ENCODE measurements around the gene AGER. TPM values are rescaled to one million over a fixed set of nuclear protein-coding genes. Genes with fewer than 3 reads are reported as not detected.

AGER gene
- total RNA-seq, 4 donors from 2014 or later = 10.3 to 70.6 (median 36.8) TPM

GRCh38 chr6:32210191-32210601 lies 26.1 kb upstream of the AGER start:
- DNase-seq = no peak
- no peaks in the 10 kb centered on the region for H3K27me3 ChIP-seq
- no peaks in the 10 kb centered on the region for H3K4me1 ChIP-seq
- H3K4me3 ChIP-seq (replicated peaks in 1 of 3) = no peak overlapping the region
- WGBS, 2 donors = 94 to 95% methylated on average over 5 of the region's 5 CpGs
- H3K9me3 ChIP-seq = no peaks in the 10 kb centered on the region
- no peaks in the 10 kb centered on the region for H3K36me3 ChIP-seq
- no peak for TF ChIP-seq CTCF (IDR thresholded peaks at IDR 0.05)
- no peak for TF ChIP-seq POLR2A (IDR thresholded peaks at IDR 0.05)
- H3K27ac ChIP-seq = no peak overlapping the region
- intact Hi-C loops (cut with DNase I) = no loop called here

GRCh38 chr6:32208996-32209395 lies 24.9 kb upstream of the AGER start:
- TF ChIP-seq POLR2A (IDR thresholded peaks at IDR 0.05) (no peak), CTCF (IDR thresholded peaks at IDR 0.05) (no peak)
- no peaks in the 10 kb centered on the region for H3K9me3 ChIP-seq
- intact Hi-C loops (cut with DNase I) = no loop called here
- no peaks in the 10 kb centered on the region for H3K36me3 ChIP-seq
- 84 to 86% methylated on average over 1 of the region's 1 CpG for WGBS, 2 donors
- H3K27ac ChIP-seq = no peak overlapping the region
- no peak overlapping the region for H3K4me3 ChIP-seq (replicated peaks in 1 of 3)
- no peak for DNase-seq
- H3K27me3 ChIP-seq = no peaks in the 10 kb centered on the region
- peaks cover 2 to 3% of the 10 kb centered on the region in 2 donors for H3K4me1 ChIP-seq

GRCh38 chr6:32204268-32204715 lies 20.2 kb upstream of the AGER start:
- 74 to 97% methylated on average over 1 to 3 of the region's 3 CpGs for WGBS, 2 donors
- intact Hi-C loops (cut with DNase I) = no loop called here
- H3K36me3 ChIP-seq = no peaks in the 10 kb centered on the region
- H3K27ac ChIP-seq = peak overlapping the region in 1 of 3 donors; percentile 29
- no peak overlapping the region for H3K4me3 ChIP-seq (replicated peaks in 1 of 3)
- no peak for TF ChIP-seq POLR2A (IDR thresholded peaks at IDR 0.05)
- TF ChIP-seq CTCF (IDR thresholded peaks at IDR 0.05) = no peak
- no peaks in the 10 kb centered on the region for H3K9me3 ChIP-seq
- peaks cover 13 to 16% of the 10 kb centered on the region in 2 donors for H3K4me1 ChIP-seq
- H3K27me3 ChIP-seq = no peaks in the 10 kb centered on the region
- DNase-seq = no peak

- no peaks in the 10 kb centered on the region for H3K9me3 ChIP-seq
- no peak overlapping the region for H3K4me3 ChIP-seq (replicated peaks in 1 of 3)
- H3K27me3 ChIP-seq = no peaks in the 10 kb centered on the region
- DNase-seq = peak in 1 of 2 donors; percentile 42
- H3K27ac ChIP-seq = peak overlapping the region in 2 of 3 donors; percentile 29 to 30
- TF ChIP-seq POLR2A (IDR thresholded peaks at IDR 0.05) (no peak), CTCF (IDR thresholded peaks at IDR 0.05) (no peak)
- intact Hi-C loops (cut with DNase I) = no loop called here
- WGBS, 2 donors = 48 to 60% methylated on average over 6 of the region's 9 CpGs
- peaks cover 13 to 16% of the 10 kb centered on the region in 2 donors for H3K4me1 ChIP-seq
- no peaks in the 10 kb centered on the region for H3K36me3 ChIP-seq
Observed at GRCh38 chr6:32203426-32204267, 19.6 kb upstream of the AGER start.

- H3K4me1 ChIP-seq = peaks cover 15 to 18% of the 10 kb centered on the region in 2 donors
- WGBS, 2 donors = 81 to 93% methylated on average over 6 to 9 of the region's 9 CpGs
- no peaks in the 10 kb centered on the region for H3K9me3 ChIP-seq
- H3K27ac ChIP-seq = no peak overlapping the region
- TF ChIP-seq POLR2A (IDR thresholded peaks at IDR 0.05) = no peak
- no peak for TF ChIP-seq CTCF (IDR thresholded peaks at IDR 0.05)
- no peaks in the 10 kb centered on the region for H3K27me3 ChIP-seq
- DNase-seq = no peak
- intact Hi-C loops (cut with DNase I) = no loop called here
- H3K36me3 ChIP-seq = no peaks in the 10 kb centered on the region
- no peak overlapping the region for H3K4me3 ChIP-seq (replicated peaks in 1 of 3)
Observed at GRCh38 chr6:32202186-32202585, 18.1 kb upstream of the AGER start.
